Endothelial cell of umbilical vein (primary cell): ENCODE results near the gene BRINP2. TPM values are rescaled to one million over a fixed set of nuclear protein-coding genes. Genes with fewer than 3 reads are reported as not detected.

Source experiments
- BruUV-seq: library from RNA; stranded (reverse); fragments of 400-500 nt; replicated peaks from 2 replicates; lab custom pipeline; 2021; lab: Mats Ljungman, UMichigan
- CTCF ChIA-PET: fragments of 300-600, 350-600 bp; sonication (Branson Sonifier 250); formaldehyde crosslinking; loops from one replicate; lab custom pipeline; 2021; ENCODE audit warnings: antibody characterized with exemption, inconsistent platforms; lab: Charles Lee
- POLR2A ChIA-PET: fragments of 300-600, 350-600 bp; sonication (Branson Sonifier 250); formaldehyde crosslinking; loops from one replicate; lab custom pipeline; 2021; ENCODE audit warnings: antibody characterized with exemption, inconsistent platforms; lab: Charles Lee
- DNase-seq: peaks from one replicate; pipeline ENCODE4 v3.0.0-alpha.2; 2011; ENCODE audit warnings: low read depth, low spot score
- FAIRE-seq: peaks from 2 replicates; lab custom pipeline; 2011; peaks lifted over from hg19 to GRCh38; lab: Jason Lieb, UNC
- H2AFZ ChIP-seq: 2 replicates; pipeline ENCODE4 v1.6.0; 2012; ENCODE audit warnings: low read depth, low read length, control low read depth, inconsistent platforms
- H3K27ac ChIP-seq: 2 replicates; pipeline ENCODE4 v1.5.1; 2011; ENCODE audit warnings: low read depth, mild to moderate bottlenecking, control low read depth, low read length, moderate library complexity; ENCODE audit not compliant: insufficient read depth
- H3K27me3 ChIP-seq, 2 experiments: 2 replicates each; pipeline versions ENCODE4 v1.6.0 to v1.6.1; 2011; ENCODE audit warnings: low read length in 2 of 2, mixed read lengths in 1 of 2; ENCODE audit not compliant: control insufficient read depth in 2 of 2, insufficient read depth in 2 of 2
- H3K36me3 ChIP-seq, 2 experiments: 2 replicates in 1 of 2; 3 replicates in 1 of 2; pipeline ENCODE4 v1.5.1; 2011; ENCODE audit warnings: low read length in 2 of 2, mild to moderate bottlenecking in 1 of 2, moderate library complexity in 1 of 2; ENCODE audit not compliant: control insufficient read depth in 2 of 2, insufficient read depth in 2 of 2; ENCODE audit errors: extremely low read depth in 1 of 2
- H3K4me1 ChIP-seq: 3 replicates; pipeline ENCODE4 v1.5.1; 2011; ENCODE audit warnings: mild to moderate bottlenecking, low read length; ENCODE audit not compliant: control insufficient read depth, insufficient read depth; ENCODE audit errors: extremely low read depth
- H3K4me2 ChIP-seq: 2 replicates; pipeline ENCODE4 v1.6.1; 2011; ENCODE audit warnings: low read length, control low read depth, mixed read lengths; ENCODE audit not compliant: insufficient read depth
- H3K4me3 ChIP-seq, 3 experiments: fragments of 200-600 bp in 1 of 3; sonication (generic), shearing (Covaris generic) in 1 of 3; replicated peaks in 1 of 3; 2 replicates each; pipeline ENCODE4 v1.5.1; 2011 to 2016; ENCODE audit warnings: control low read depth in 3 of 3, low read length in 3 of 3, mild to moderate bottlenecking in 2 of 3, inconsistent platforms in 1 of 3, low read depth in 1 of 3, moderate library complexity in 1 of 3; ENCODE audit not compliant: insufficient read depth in 1 of 3
- H3K79me2 ChIP-seq: 2 replicates; pipeline ENCODE4 v1.6.0; 2012; ENCODE audit warnings: low read length, inconsistent platforms; ENCODE audit not compliant: control insufficient read depth, insufficient read depth
- H3K9ac ChIP-seq: replicated peaks from 2 replicates; pipeline ENCODE3; 2011; ENCODE audit warnings: low read length, control low read depth; ENCODE audit not compliant: insufficient read depth; ENCODE audit errors: extremely low read depth
- H3K9me1 ChIP-seq: replicated peaks from 3 replicates; pipeline ENCODE4 v1.6.0; 2011; ENCODE audit warnings: mild to moderate bottlenecking, low read length; ENCODE audit not compliant: control insufficient read depth, insufficient read depth; ENCODE audit errors: extremely low read depth
- H3K9me3 ChIP-seq: replicated peaks from 2 replicates; pipeline ENCODE4 v1.5.1; 2012; ENCODE audit warnings: low read length, inconsistent platforms; ENCODE audit not compliant: control insufficient read depth, insufficient read depth
- H4K20me1 ChIP-seq: replicated peaks from 2 replicates; pipeline ENCODE3; 2011; ENCODE audit warnings: mild to moderate bottlenecking, low read length; ENCODE audit not compliant: control insufficient read depth, insufficient read depth; ENCODE audit errors: extremely low read depth
- CTCF ChIP-seq, 2 donors: IDR thresholded peaks; 1 replicate in 1 of 2; 2 replicates in 1 of 2; pipeline ENCODE4 v1.5.1; 2011; ENCODE audit warnings: low read length in 2 of 2, mild to moderate bottlenecking in 2 of 2, moderate library complexity in 2 of 2, control low read depth in 1 of 2, inconsistent platforms in 1 of 2, low read depth in 1 of 2; ENCODE audit not compliant: insufficient read depth in 1 of 2; ENCODE audit errors: extremely low read depth in 1 of 2
- EZH2 ChIP-seq: IDR thresholded peaks from 2 replicates; pipeline ENCODE4 v1.6.1; 2012; ENCODE audit warnings: borderline replicate concordance, low read depth, mild to moderate bottlenecking, moderate library complexity, low read length, inconsistent platforms; ENCODE audit not compliant: severe bottlenecking
- FOS ChIP-seq: IDR thresholded peaks from 2 replicates; pipeline ENCODE4 v1.6.1; 2011; ENCODE audit warnings: mild to moderate bottlenecking, low read length, moderate library complexity, borderline replicate concordance; ENCODE audit not compliant: insufficient read depth
- GATA2 ChIP-seq: IDR thresholded peaks from 2 replicates; pipeline ENCODE4 v1.7.0; 2011; ENCODE audit warnings: low read depth, mild to moderate bottlenecking, moderate library complexity, mixed read lengths, low read length; ENCODE audit not compliant: insufficient read length, insufficient read depth
- JUN ChIP-seq: IDR thresholded peaks from 2 replicates; pipeline ENCODE4 v1.6.1; 2011; ENCODE audit warnings: borderline replicate concordance, low read depth; ENCODE audit not compliant: insufficient read length, insufficient read depth
- MAX ChIP-seq: IDR thresholded peaks from 2 replicates; pipeline ENCODE4 v1.6.1; 2011; ENCODE audit not compliant: insufficient read depth, insufficient read length
- MYC ChIP-seq: IDR thresholded peaks from one replicate; pipeline ENCODE4 v1.6.1; 2011; ENCODE audit warnings: mild to moderate bottlenecking, low read depth, low read length
- POLR2A ChIP-seq: IDR thresholded peaks from 2 replicates; pipeline ENCODE4 v1.6.1; 2012; ENCODE audit warnings: low read depth, mild to moderate bottlenecking, control low read depth, low read length
- POLR2AphosphoS5 ChIP-seq: IDR thresholded peaks from 2 replicates; pipeline ENCODE4 v1.6.1; 2012; ENCODE audit warnings: low read depth, mild to moderate bottlenecking, control low read depth, low read length, moderate library complexity; ENCODE audit not compliant: insufficient read depth
- dilution Hi-C: fragments of 300-500 bp; cut with MboI; formaldehyde crosslinking; loops from one replicate; pipeline ENCODE4 v1.15.0; 2019; ENCODE audit warnings: low sequenced_read_pairs; ENCODE audit not compliant: extremely low pct_ligation_motif_present
- intact Hi-C: fragments of 100-400 bp; cut with micrococcal nuclease; formaldehyde crosslinking; loops from one replicate; pipeline ENCODE4 v1.10.0; 2022
- polyA plus RNA-seq, 4 experiments: library from polyadenylated mRNA; depleted of rRNA in 3 of 4; stranded (reverse) in 3 of 4; unstranded in 1 of 4; fragments of >200 nt; gene quantifications; 2 replicates each; pipeline versions ENCODE4 v1.2.1 to v1.2.3, GENCODE V29; 2011 to 2012; ENCODE audit warnings: missing spikeins in 1 of 4
- total RNA-seq: library from RNA; stranded (reverse); gene quantifications from 2 replicates; pipeline ENCODE4 v1.2.3, GENCODE V29; 2021

BRINP2 gene
- total and polyA plus RNA-seq, 2 donors (not counting 3 experiments of a cell fraction or from before 2014, with no cell fraction given) = not detected

GRCh38 chr1:177289532-177289931 lies 118.8 kb downstream of the BRINP2 start:
- Histone ChIP-seq H3K27ac (no peak overlapping the region), H3K9ac (no peak overlapping the region), H2AFZ (no peak overlapping the region), H3K27me3 (no peaks in the 10 kb centered on the region), H3K4me3 (no peak overlapping the region), H3K9me3 (no peaks in the 10 kb centered on the region), H3K4me2 (no peak overlapping the region), H4K20me1 (no peaks in the 10 kb centered on the region), H3K79me2 (no peaks in the 10 kb centered on the region), H3K4me1 (no peaks in the 10 kb centered on the region), H3K36me3 (no peaks in the 10 kb centered on the region), H3K9me1 (no peaks in the 10 kb centered on the region)
- BruUV-seq = no TSS peak
- intact Hi-C loops (no loop called here), dilution Hi-C loops (no loop called here)
- DNase-seq (no peak), FAIRE-seq (no peak)
- no peak for TF ChIP-seq JUN
- no peak for TF ChIP-seq CTCF (IDR thresholded peaks at IDR 0.05; ENCODE audit: extremely low read depth in 1 of 2, insufficient read depth in 1 of 2, low read depth in 1 of 2, low read length in 2 of 2)
- no peak for TF ChIP-seq FOS
- no peak for TF ChIP-seq POLR2A
- no peak for TF ChIP-seq MYC
- no peak for TF ChIP-seq POLR2AphosphoS5
- no peak for TF ChIP-seq GATA2
- no peak for TF ChIP-seq EZH2
- TF ChIP-seq MAX = no peak
- CTCF ChIA-PET = no interaction called here
- POLR2A ChIA-PET = no interaction called here
